ENCODE data around the gene AGPAT3.

The AGPAT3 gene

GRCh38 chr21:43855955-43856354, 9.1 kb upstream of the AGPAT3 start:
- H3K27ac ChIP-seq: no peak overlapping the region

GRCh38 chr21:43858806-43859648, 6.0 kb upstream of the AGPAT3 start:
- no peak for TF ChIP-seq ZFX (IDR thresholded peaks at IDR 0.05; ENCODE audit: borderline replicate concordance)
- TF ChIP-seq, protein P1, sequence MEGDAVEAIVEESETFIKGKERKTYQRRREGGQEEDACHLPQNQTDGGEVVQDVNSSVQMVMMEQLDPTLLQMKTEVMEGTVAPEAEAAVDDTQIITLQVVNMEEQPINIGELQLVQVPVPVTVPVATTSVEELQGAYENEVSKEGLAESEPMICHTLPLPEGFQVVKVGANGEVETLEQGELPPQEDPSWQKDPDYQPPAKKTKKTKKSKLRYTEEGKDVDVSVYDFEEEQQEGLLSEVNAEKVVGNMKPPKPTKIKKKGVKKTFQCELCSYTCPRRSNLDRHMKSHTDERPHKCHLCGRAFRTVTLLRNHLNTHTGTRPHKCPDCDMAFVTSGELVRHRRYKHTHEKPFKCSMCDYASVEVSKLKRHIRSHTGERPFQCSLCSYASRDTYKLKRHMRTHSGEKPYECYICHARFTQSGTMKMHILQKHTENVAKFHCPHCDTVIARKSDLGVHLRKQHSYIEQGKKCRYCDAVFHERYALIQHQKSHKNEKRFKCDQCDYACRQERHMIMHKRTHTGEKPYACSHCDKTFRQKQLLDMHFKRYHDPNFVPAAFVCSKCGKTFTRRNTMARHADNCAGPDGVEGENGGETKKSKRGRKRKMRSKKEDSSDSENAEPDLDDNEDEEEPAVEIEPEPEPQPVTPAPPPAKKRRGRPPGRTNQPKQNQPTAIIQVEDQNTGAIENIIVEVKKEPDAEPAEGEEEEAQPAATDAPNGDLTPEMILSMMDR (IDR thresholded peaks at IDR 0.05): no peak
- no peak overlapping the region for H3K27ac ChIP-seq

More at GRCh38 chr21:43855955-43856354, 9.1 kb upstream of the AGPAT3 start:
- TF ChIP-seq, protein P1 (IDR thresholded peaks at IDR 0.05): no peak
- TF ChIP-seq ZFX (IDR thresholded peaks at IDR 0.05; ENCODE audit: borderline replicate concordance): no peak

DNA sequence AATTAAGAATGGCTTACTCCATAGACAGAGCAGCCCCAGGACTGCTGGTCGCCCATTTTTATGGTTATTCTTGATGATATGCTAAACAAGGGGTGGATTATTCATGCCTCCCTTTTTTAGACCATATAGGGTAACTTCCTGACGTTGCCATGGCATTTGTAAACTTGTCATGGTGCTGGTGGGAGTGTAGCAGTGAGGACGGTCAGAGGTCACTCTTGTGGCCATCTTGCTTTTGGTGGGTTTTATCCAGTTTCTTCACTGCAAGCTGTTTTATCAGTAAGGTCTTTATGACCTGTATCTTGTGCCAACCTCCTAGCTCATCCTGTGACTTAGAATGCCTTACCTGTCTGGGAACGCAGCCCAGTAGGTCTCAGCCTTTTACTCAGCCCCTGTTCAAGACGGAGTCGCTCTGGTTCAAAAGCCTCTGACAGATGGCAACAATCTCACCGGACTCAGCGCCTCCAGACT, 5.2 kb upstream of the AGPAT3 start:
- no peak for TF ChIP-seq ZFX (IDR thresholded peaks at IDR 0.05; ENCODE audit: borderline replicate concordance)
- TF ChIP-seq, protein P1 (IDR thresholded peaks at IDR 0.05): no peak
- H3K27ac ChIP-seq: no peak overlapping the region

DNA sequence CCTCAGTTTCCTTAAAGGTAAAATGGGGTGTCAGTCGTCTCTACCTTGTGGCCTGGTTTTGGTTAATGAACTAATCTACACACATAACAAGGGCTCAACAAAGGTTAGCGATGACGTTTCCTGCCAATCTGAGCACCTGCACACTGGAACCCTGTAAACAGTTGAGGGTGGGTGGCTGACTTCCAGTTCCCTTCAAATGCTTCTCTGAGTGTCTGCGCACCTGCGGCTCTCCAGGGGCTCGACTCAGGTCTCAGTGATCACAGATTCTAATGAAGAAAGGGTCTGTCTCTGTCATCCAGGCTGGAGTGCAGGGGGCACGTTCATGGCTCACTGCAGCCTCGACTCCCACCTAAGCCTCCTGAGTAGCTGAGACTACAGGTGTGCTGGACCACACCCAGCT, 3.3 kb upstream of the AGPAT3 start:
- H3K27ac ChIP-seq: no peak overlapping the region
- TF ChIP-seq, protein P1 (IDR thresholded peaks at IDR 0.05): no peak
- no peak for TF ChIP-seq ZFX (IDR thresholded peaks at IDR 0.05; ENCODE audit: borderline replicate concordance)

DNA sequence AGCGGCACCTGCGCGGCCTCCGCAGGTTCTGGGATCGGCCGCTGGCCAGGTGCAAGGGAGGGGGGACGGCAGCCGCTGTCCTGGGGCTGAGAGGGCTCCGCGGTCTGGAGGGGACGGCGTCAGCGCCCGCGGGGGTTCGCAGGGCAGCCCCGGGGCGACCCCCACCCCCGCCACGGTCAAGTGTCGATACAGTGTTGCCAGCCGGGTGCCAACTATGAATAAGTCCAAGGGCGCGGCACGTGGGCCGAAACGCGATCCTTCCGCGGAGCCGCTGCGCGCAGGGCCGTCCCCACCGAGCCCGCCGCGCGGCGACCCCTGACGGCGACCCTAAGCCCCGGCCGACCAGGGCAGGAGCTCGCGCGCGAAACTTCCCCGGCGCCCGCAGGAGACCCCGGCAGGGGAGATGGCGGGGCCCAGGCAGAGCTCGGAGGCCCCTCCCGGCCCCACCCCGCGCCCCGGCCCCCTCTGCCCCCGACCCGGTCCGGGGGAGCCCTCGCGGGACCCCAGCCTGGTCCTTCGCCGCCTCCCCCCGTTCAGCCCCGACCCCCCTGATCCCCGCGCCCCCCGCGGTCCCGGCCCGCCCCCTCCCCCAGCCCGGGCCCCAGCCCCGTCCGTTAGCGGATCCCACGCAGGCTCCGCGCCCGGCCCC, 586 bp upstream of the AGPAT3 start:
- TF ChIP-seq, protein P1 (IDR thresholded peaks at IDR 0.05): no peak
- TF ChIP-seq ZFX (IDR thresholded peaks at IDR 0.05; ENCODE audit: borderline replicate concordance): no peak
- H3K27ac ChIP-seq: peak overlapping the region; percentile 98

DNA sequence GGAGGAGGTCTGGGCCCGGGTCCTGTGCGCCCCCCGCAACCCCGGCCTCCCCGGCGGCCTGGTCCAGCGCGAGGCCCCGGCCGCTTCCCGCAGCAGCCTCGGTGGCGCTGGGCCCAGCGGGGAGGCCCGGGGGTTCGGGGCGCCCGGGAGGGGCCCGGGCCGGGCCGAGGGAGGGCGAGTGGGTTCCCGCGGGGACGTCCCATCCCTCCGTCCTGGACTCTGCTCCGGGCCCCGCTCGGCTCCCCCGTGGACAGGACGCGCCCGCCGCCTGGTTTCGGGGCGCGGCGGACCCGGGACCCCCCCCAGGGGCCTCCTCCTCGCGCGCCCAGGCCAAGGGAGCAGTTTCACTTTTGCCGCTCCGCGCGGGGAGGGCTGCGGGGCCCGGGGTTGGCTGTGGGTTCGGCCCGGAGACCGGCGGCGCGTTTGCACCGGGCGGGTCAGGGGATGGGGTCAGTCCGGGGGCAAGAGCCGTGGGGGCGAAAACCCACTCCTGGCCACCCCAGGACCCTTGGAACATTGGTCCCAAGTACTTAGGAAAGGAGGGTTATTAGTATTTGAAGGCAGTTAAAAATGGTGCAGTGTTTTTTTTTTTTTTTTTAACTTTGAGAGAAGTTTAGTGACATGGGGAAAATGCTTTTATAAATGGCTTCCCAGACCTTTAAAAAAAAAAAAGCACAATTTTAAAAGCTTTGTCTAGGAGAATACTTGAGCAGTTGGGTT, 677 bp downstream of the AGPAT3 start:
- peak overlapping the region; percentile 98 for H3K27ac ChIP-seq
- TF ChIP-seq, protein P1 (IDR thresholded peaks at IDR 0.05): no peak
- TF ChIP-seq ZFX (IDR thresholded peaks at IDR 0.05; ENCODE audit: borderline replicate concordance): no peak
